K562 (cell line): Measurements from ENCODE around the gene ITSN2. TPM values are rescaled to one million over a fixed set of nuclear protein-coding genes. Genes with fewer than 3 reads are reported as not detected.

Source experiments
- ATAC-seq: fragments of 200-7000 bp; cut with Tn5 transposase; 3 replicates; pipeline ENCODE4 v1.9.1; 2020; ENCODE audit warnings: moderate library complexity
- BruUV-seq: library from RNA; stranded (reverse); fragments of 400-500 nt; replicated peaks from 2 replicates; lab custom pipeline; 2021; lab: Mats Ljungman, UMichigan
- CTCF ChIA-PET: fragments of 300-600 bp; formaldehyde crosslinking; extraction: SDS; loops from one replicate; lab custom pipeline; 2021; ENCODE audit warnings: low intra/inter-chr PET ratio; lab: Yijun Ruan, JAX
- POLR2A ChIA-PET: fragments of 300-600, 350-650 bp; sonication (Branson Sonifier 250); formaldehyde crosslinking; extraction: SDS; loops from one replicate; lab custom pipeline; 2021; ENCODE audit warnings: antibody characterized with exemption, inconsistent platforms; lab: Yijun Ruan, JAX
- DNase-seq, 4 experiments: peaks; one replicate each; pipeline versions ENCODE4 v3.0.0 to v3.0.0-alpha.2; 2011 to 2018; ENCODE audit warnings: low spot score in 3 of 4, mixed read lengths in 3 of 4; ENCODE audit errors: extremely low read depth in 1 of 4
- FAIRE-seq: peaks from 2 replicates; lab custom pipeline; 2011; peaks lifted over from hg19 to GRCh38; lab: Jason Lieb, UNC
- H2AFZ ChIP-seq: 2 replicates; pipeline ENCODE4 v1.6.0; 2011; ENCODE audit warnings: low read depth, low read length, control low read depth, inconsistent platforms
- H3K27ac ChIP-seq: fragments of 200-600 bp; 3 replicates; pipeline ENCODE4 v1.8.0; 2011; ENCODE audit warnings: low read depth, mild to moderate bottlenecking, control low read depth, inconsistent platforms, low read length, moderate library complexity, mixed read lengths; ENCODE audit errors: extremely low read depth
- H3K27me3 ChIP-seq, 2 experiments: fragments of 300-600 bp in 1 of 2; 2 replicates in 1 of 2; 3 replicates in 1 of 2; pipeline versions ENCODE4 v1.6.0 to v1.8.0; 2011; ENCODE audit warnings: inconsistent platforms in 2 of 2, low read length in 2 of 2, mild to moderate bottlenecking in 1 of 2, mixed read lengths in 1 of 2, moderate library complexity in 1 of 2; ENCODE audit not compliant: control insufficient read depth in 2 of 2, insufficient read depth in 2 of 2
- H3K36me3 ChIP-seq: fragments of 300-600 bp; 3 replicates; pipeline ENCODE4 v1.8.0; 2011; ENCODE audit warnings: mild to moderate bottlenecking, low read length, inconsistent platforms; ENCODE audit not compliant: control insufficient read depth, insufficient read depth
- H3K4me1 ChIP-seq, 2 experiments: fragments of 200-600 bp in 1 of 2; replicated peaks in 1 of 2; 2 replicates in 1 of 2; 3 replicates in 1 of 2; pipeline versions ENCODE4 v1.5.1 to v1.8.0; 2011; ENCODE audit warnings: inconsistent platforms in 2 of 2, low read length in 2 of 2, mild to moderate bottlenecking in 1 of 2, mixed read lengths in 1 of 2, moderate library complexity in 1 of 2; ENCODE audit not compliant: control insufficient read depth in 2 of 2, insufficient read depth in 2 of 2
- H3K4me2 ChIP-seq: 2 replicates; pipeline ENCODE4 v1.6.1; 2011; ENCODE audit warnings: low read length, control low read depth, inconsistent platforms, mixed read lengths; ENCODE audit not compliant: insufficient read depth
- H3K4me3 ChIP-seq: fragments of 200-600 bp; sonication (generic), shearing (Covaris generic); 2 replicates; pipeline ENCODE4 v1.5.1; 2016; ENCODE audit warnings: control low read depth, inconsistent platforms
- H3K79me2 ChIP-seq: fragments of 200-600 bp; 3 replicates; pipeline ENCODE4 v1.8.0; 2011; ENCODE audit warnings: low read length, inconsistent platforms; ENCODE audit not compliant: control insufficient read depth, insufficient read depth
- H3K9ac ChIP-seq, 2 experiments: 2 replicates each; pipeline versions ENCODE4 v1.6.0 to v1.6.1; 2011; ENCODE audit warnings: low read depth in 2 of 2, low read length in 2 of 2, control low read depth in 1 of 2, inconsistent platforms in 1 of 2, mild to moderate bottlenecking in 1 of 2, mixed read lengths in 1 of 2; ENCODE audit not compliant: insufficient read depth in 1 of 2
- H3K9me1 ChIP-seq: one replicate; pipeline ENCODE4 v1.6.0; 2011; ENCODE audit warnings: inconsistent platforms, mild to moderate bottlenecking, low read length, moderate library complexity; ENCODE audit not compliant: control insufficient read depth, insufficient read depth
- H3K9me3 ChIP-seq: replicated peaks from 2 replicates; pipeline ENCODE4 v1.5.1; 2011; ENCODE audit warnings: low read depth, low read length, inconsistent platforms; ENCODE audit not compliant: control insufficient read depth, insufficient read depth
- H4K20me1 ChIP-seq: replicated peaks from 2 replicates; pipeline ENCODE4 v1.6.1; 2011; ENCODE audit warnings: low read length, inconsistent platforms, mixed read lengths; ENCODE audit not compliant: control insufficient read depth, insufficient read depth
- GATAD2A ChIP-seq: fragments of 450-650 bp; IDR thresholded peaks from 2 replicates; pipeline ENCODE4 v1.6.1; 2017
- LCOR ChIP-seq: sonication (generic); formaldehyde crosslinking; IDR thresholded peaks from 2 replicates; pipeline ENCODE4 v1.8.0; 2022; ENCODE audit warnings: mild to moderate bottlenecking, missing genetic modification reagents
- MAFG ChIP-seq: fragments of 450-650 bp; conservative IDR thresholded peaks from 2 replicates; pipeline ENCODE4 v1.6.1; 2016; ENCODE audit warnings: missing genetic modification characterization, missing compliant biosample characterization
- MAX ChIP-seq: sonication (generic); formaldehyde crosslinking; IDR thresholded peaks from 2 replicates; pipeline ENCODE4 v1.9.0; 2022; ENCODE audit warnings: mild to moderate bottlenecking, missing genetic modification reagents
- NCOR1 ChIP-seq: fragments of 450-650 bp; IDR thresholded peaks from 2 replicates; pipeline ENCODE4 v1.6.1; 2016; ENCODE audit warnings: mild to moderate bottlenecking, moderate library complexity
- NR2C1 ChIP-seq, 2 experiments: fragments of 450-650 bp; IDR thresholded peaks; 2 replicates each; pipeline ENCODE4 v1.6.1; 2017; ENCODE audit warnings: mild to moderate bottlenecking in 2 of 2, antibody characterized with exemption in 1 of 2, inconsistent platforms in 1 of 2, missing compliant biosample characterization in 1 of 2, missing genetic modification characterization in 1 of 2
- POLR3G ChIP-seq: IDR thresholded peaks from 2 replicates; pipeline ENCODE4 v1.6.1; 2011; ENCODE audit not compliant: insufficient read length, insufficient replicate concordance; ENCODE audit errors: extremely low read depth
- RAD21 ChIP-seq, 2 experiments: fragments of 250-450 bp in 1 of 2; fragments of 450-650 bp in 1 of 2; sonication (Bioruptor Pico) in 1 of 2; formaldehyde crosslinking in 1 of 2; IDR thresholded peaks in 1 of 2; conservative IDR thresholded peaks in 1 of 2; 2 replicates each; pipeline versions ENCODE4 v1.4.0 to v1.8.0; 2020 to 2022; ENCODE audit warnings: mild to moderate bottlenecking in 2 of 2, moderate library complexity in 1 of 2
- RCOR1 ChIP-seq, 2 experiments: IDR thresholded peaks; 2 replicates each; pipeline ENCODE4 v1.6.1; 2012; ENCODE audit warnings: low read depth in 2 of 2, low read length in 2 of 2, borderline replicate concordance in 1 of 2, improper control_type of control experiment in 1 of 2
- SIN3A ChIP-seq, 2 experiments: fragments of 150-350 bp in 1 of 2; IDR thresholded peaks; 2 replicates each; pipeline ENCODE4 v1.6.1; 2011 to 2016; ENCODE audit warnings: borderline replicate concordance in 2 of 2, low read depth in 2 of 2, low read length in 2 of 2, mild to moderate bottlenecking in 2 of 2, moderate library complexity in 2 of 2; ENCODE audit not compliant: control insufficient read depth in 1 of 2
- SIX5 ChIP-seq, 2 experiments: IDR thresholded peaks; 2 replicates each; pipeline ENCODE4 v1.6.1; 2011; ENCODE audit warnings: low read length in 2 of 2, borderline replicate concordance in 1 of 2, low read depth in 1 of 2, mild to moderate bottlenecking in 1 of 2, moderate library complexity in 1 of 2; ENCODE audit not compliant: insufficient read depth in 1 of 2
- ZKSCAN3 ChIP-seq: fragments of 250-450 bp; sonication (Bioruptor Pico); IDR thresholded peaks from 2 replicates; pipeline ENCODE4 v1.4.0; 2020
- ZNF280B ChIP-seq: fragments of 250-450 bp; sonication (Bioruptor Pico); IDR thresholded peaks from 2 replicates; pipeline ENCODE4 v1.5.1; 2021; ENCODE audit warnings: mild to moderate bottlenecking
- ZNF282 ChIP-seq: sonication (generic); formaldehyde crosslinking; IDR thresholded peaks from 2 replicates; pipeline ENCODE4 v1.8.1; 2023; ENCODE audit warnings: missing genetic modification reagents
- WGBS: fragments of 100-300 bp; shearing (Covaris generic); methylation state at CpG from one replicate; pipeline ENCODE4 v1.1.6; 2016; ENCODE audit warnings: low coverage, mixed read lengths; ENCODE audit not compliant: insufficient coverage; ENCODE audit errors: missing lambda C conversion rate; 5-methylcytosine and 5-hydroxymethylcytosine counted together
- in situ Hi-C: fragments of 300-500 bp; cut with MboI; formaldehyde crosslinking; loops from 4 replicates; pipeline ENCODE4 v1.15.0; 2018; ENCODE audit warnings: inconsistent platforms, mixed read lengths
- intact Hi-C: fragments of 100-400 bp; cut with micrococcal nuclease; formaldehyde crosslinking; loops from 2 replicates; pipeline ENCODE4 v1.14.2; 2022
- polyA plus RNA-seq, 8 experiments: library from polyadenylated mRNA; depleted of rRNA in 4 of 8; stranded (reverse) in 5 of 8; unstranded in 3 of 8; fragments of >200 nt; fragmentation: Nextera tagmentation in 2 of 8; fragmentation: Illumina TruSeq in 1 of 8; extraction: Ambion mirVana in 2 of 8; extraction: Trizol in 1 of 8; gene quantifications; 2 replicates each; pipeline versions ENCODE4 v1.2.1 to v1.2.3, GENCODE V29; 2011 to 2014; ENCODE audit warnings: inconsistent platforms in 1 of 8, missing spikeins in 1 of 8
- total RNA-seq, 7 experiments: library from RNA; depleted of rRNA in 6 of 7; stranded (reverse); fragments of >200 nt in 6 of 7; fragmentation: Illumina TruSeq in 2 of 7; extraction: Trizol in 2 of 7; gene quantifications; 2 replicates each; pipeline versions ENCODE4 v1.2.1 to v1.2.3, GENCODE V29; 2011 to 2021; ENCODE audit warnings: low replicate concordance in 1 of 7

Gene ITSN2
- total and polyA plus RNA-seq, 9 of the 15 experiments (the other 6 are each of a cell fraction or from before 2014, with no cell fraction given) = 6.6 to 19.9 (median 15.2) TPM

- TF ChIP-seq RAD21 (CRISPR knock-in tag; conservative IDR thresholded peaks at IDR 0.05 in 1 of 2, IDR thresholded peaks at IDR 0.05 in 1 of 2) = peak; percentile 43 to 67; a peak in 3 of 4 replicates
- no peak for TF ChIP-seq RCOR1 (IDR thresholded peaks at IDR 0.05; ENCODE audit: borderline replicate concordance in 1 of 2, low read depth in 2 of 2, low read length in 2 of 2)
Observed at GRCh38 chr2:24228470-24228869, 131.9 kb downstream of the ITSN2 start (continued).

GRCh38 chr2:24225499-24226242 lies 134.7 kb downstream of the ITSN2 start:
- TF ChIP-seq LCOR (no peak), NR2C1 (IDR thresholded peaks at IDR 0.05) (no peak), NR2C1 (tag; IDR thresholded peaks at IDR 0.05) (no peak), SIN3A (IDR thresholded peaks at IDR 0.05; ENCODE audit: borderline replicate concordance in 2 of 2, control insufficient read depth in 1 of 2, low read depth in 2 of 2, low read length in 2 of 2) (no peak), SIX5 (IDR thresholded peaks at IDR 0.05; ENCODE audit: borderline replicate concordance in 1 of 2, insufficient read depth in 1 of 2, low read depth in 1 of 2, low read length in 2 of 2) (no peak), ZKSCAN3 (CRISPR knock-in tag) (no peak), ZNF280B (CRISPR knock-in tag) (no peak), NCOR1 (no peak), MAFG (tag) (no peak), MAX (no peak), ZNF282 (CRISPR knock-in tag) (no peak), POLR3G (no peak), GATAD2A (no peak)

More at GRCh38 chr2:24225499-24226242, 134.7 kb downstream of the ITSN2 start:
- Histone ChIP-seq H3K9ac (no peak overlapping the region), H3K79me2 (no peaks in the 10 kb centered on the region), H3K9me1 (no peaks in the 10 kb centered on the region), H4K20me1 (no peaks in the 10 kb centered on the region), H3K4me1 (no peaks in the 10 kb centered on the region), H3K4me2 (no peak overlapping the region), H3K9me3 (no peaks in the 10 kb centered on the region), H3K27ac (no peak overlapping the region), H2AFZ (no peak overlapping the region), H3K4me3 (no peak overlapping the region), H3K36me3 (no peaks in the 10 kb centered on the region), H3K27me3 (no peaks in the 10 kb centered on the region)
- intact Hi-C loops = no loop called here
- CTCF ChIA-PET = no interaction called here
- DNase-seq (no peak), ATAC-seq (no peak; the same call in 2 of the 3 replicates), FAIRE-seq (no peak)
- WGBS = 34% methylated on average over 9 of the region's 9 CpGs
- POLR2A ChIA-PET = interaction anchor here (0.5 to 1.6 kb wide), 2 partner anchors 59 to 135 kb away, joined by 4 to 7 read pairs; partner anchors contain the start of gene ITSN2
- in situ Hi-C loops = no loop called here
- no TSS peak for BruUV-seq
